Measurements from ENCODE around the gene IL34.

Gene IL34

DNA sequence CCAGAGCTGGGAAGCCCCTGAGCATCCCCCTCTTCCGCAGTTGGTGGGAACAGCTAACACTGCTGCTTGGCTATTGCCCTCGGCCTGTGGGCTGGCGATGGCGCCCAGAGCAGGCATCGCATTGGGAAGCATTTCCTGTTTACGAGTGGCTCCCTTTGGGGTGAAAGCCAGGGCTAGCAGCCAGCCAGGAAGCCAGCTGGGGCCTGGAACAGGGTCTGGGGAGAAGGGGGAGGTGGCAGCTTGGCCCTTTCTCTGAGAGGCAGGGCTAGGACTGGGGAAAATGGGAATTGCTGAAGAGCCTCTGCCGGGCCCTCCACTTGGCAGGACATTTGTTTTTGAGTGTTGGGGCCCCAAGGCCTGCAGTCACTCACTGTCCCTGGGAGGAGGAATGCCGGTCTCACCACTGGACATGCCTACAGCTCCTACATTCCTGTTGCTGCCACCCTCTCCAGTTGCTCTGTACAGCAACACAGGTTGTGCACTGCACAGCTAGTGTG, 41.9 kb downstream of the IL34 start:
- Histone ChIP-seq H3K36me3 (peaks cover 57% of the 10 kb centered on the region), H3K27me3 (peaks cover 31% of the 10 kb centered on the region), H3K4me1 (ENCODE audit: control insufficient read depth in 1 of 2, insufficient read depth in 1 of 2, low read depth in 1 of 2, low read length in 1 of 2) (peaks cover 8 to 9% of the 10 kb centered on the region in 2 experiments), H3K27ac (no peak overlapping the region), H3K4me3 (ENCODE audit: low read depth in 1 of 2, low read length in 1 of 2) (no peak overlapping the region), H3K9me3 (no peaks in the 10 kb centered on the region)
- TF ChIP-seq CTCF (IDR thresholded peaks at IDR 0.05) = no peak

DNA sequence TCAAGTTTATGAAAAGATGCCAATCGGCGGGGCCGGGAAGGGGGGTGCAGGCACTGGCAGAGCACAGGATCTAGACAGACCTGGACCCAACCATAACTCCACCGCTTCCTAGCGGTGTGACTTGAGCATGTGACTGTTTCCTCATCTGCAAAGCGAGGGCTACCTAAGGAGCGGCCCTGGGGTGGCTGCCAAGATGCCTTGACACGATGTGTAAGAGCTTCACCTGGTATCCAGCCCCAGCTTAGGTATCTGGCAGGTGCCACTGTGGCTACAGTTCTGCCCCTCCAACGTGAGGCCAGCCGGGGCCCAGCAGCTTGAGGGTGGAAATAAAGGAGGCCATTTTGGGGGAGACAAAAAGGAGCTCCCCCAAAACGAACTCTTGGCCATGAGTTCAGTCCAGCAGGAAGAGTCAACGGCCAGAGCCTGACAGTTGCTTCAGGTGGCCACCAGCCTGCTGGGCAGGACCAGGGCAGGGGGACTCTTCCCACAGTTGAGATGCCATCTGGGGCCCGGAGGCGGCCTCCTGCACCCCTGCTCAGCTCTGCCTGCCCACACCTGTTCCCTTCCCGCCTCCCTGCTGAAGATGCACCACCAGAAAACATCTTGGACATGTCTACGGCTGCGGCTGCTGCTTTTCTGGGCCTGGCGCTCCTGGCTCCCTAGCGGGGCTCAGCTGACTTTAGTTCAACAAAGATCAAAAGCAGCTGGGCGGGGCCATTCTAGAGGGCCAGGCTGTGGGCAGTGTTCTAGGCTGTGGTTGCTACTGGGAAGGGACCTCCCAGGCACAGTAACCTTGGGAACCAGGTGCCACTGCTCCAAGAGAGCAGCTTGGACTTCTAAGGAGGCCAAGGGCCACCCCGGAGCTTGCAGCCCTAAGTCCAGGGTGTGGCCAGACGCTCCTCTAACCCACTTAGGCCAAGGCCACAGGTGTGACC, 42.9 kb downstream of the IL34 start:
- no peak for TF ChIP-seq CTCF (IDR thresholded peaks at IDR 0.05)
- no peak overlapping the region for H3K27ac ChIP-seq
- H3K36me3 ChIP-seq = peaks cover 67% of the 10 kb centered on the region
- H3K4me1 ChIP-seq (ENCODE audit: control insufficient read depth in 1 of 2, insufficient read depth in 1 of 2, low read depth in 1 of 2, low read length in 1 of 2) = peaks cover 8 to 9% of the 10 kb centered on the region in 2 experiments
- H3K9me3 ChIP-seq = no peaks in the 10 kb centered on the region
- peaks cover 28% of the 10 kb centered on the region for H3K27me3 ChIP-seq
- no peak overlapping the region for H3K4me3 ChIP-seq (ENCODE audit: low read depth in 1 of 2, low read length in 1 of 2)

DNA sequence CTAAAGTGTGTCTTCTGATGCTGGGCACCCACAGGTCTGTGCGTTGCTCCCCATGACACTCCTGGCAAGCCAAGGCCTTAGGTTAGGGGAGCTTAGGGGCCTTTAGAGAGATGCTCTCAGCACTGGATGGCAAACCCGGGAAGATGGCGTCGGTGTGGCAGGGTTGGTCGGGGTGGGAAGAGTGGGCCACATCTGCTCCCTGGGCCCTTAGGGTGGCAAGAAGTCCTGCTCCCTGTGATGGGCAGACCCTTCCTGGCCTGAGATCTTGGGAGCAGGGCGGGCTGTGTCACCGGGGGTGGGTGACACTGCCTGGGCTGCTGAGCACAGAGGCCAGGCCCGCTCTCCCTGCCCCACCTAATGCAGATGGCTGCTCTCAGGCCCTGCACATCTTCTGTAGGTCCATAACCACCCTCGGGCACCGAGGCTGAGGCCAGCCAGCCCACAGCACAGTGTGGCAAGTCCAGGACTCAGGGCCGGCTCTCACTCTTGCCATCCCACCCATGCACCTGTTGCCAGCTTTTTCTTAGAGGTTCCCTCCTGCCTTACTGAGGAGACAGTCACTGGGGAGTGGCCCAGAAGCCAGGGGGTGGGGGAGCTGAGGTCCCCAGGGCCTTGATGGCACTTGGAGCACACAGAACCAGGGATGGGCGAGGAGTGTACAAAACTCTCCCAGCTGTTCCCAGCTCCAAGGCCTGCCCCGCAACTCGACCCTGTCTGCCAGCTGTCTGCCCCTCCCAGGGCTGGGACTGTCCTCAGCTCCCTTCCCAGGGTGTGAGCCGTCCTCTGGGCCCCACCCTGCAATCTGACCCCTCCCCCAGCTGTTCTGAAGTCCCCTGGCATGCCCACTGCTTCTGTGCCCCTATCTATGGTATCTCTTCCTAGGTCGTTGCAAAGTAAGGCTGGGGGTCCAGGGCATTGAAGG, 43.9 kb downstream of the IL34 start:
- peaks cover 72% of the 10 kb centered on the region for H3K36me3 ChIP-seq
- H3K27ac ChIP-seq = no peak overlapping the region
- H3K27me3 ChIP-seq = peaks cover 19% of the 10 kb centered on the region
- no peak for TF ChIP-seq CTCF (IDR thresholded peaks at IDR 0.05)
- H3K9me3 ChIP-seq = no peaks in the 10 kb centered on the region
- H3K4me3 ChIP-seq (ENCODE audit: low read depth in 1 of 2, low read length in 1 of 2) = no peak overlapping the region
- H3K4me1 ChIP-seq (ENCODE audit: control insufficient read depth in 1 of 2, insufficient read depth in 1 of 2, low read depth in 1 of 2, low read length in 1 of 2) = peaks cover 4% of the 10 kb centered on the region in 2 experiments

GRCh38 chr16:70691223-70692129, 45.1 kb downstream of the IL34 start:
- no peak for TF ChIP-seq CTCF (IDR thresholded peaks at IDR 0.05)
- Histone ChIP-seq H3K27ac (no peak overlapping the region), H3K9me3 (no peaks in the 10 kb centered on the region), H3K27me3 (peaks cover 7% of the 10 kb centered on the region), H3K4me1 (ENCODE audit: control insufficient read depth in 1 of 2, insufficient read depth in 1 of 2, low read depth in 1 of 2, low read length in 1 of 2) (peaks cover 6 to 9% of the 10 kb centered on the region in 2 experiments), H3K36me3 (peaks cover 72% of the 10 kb centered on the region), H3K4me3 (ENCODE audit: low read depth in 1 of 2, low read length in 1 of 2) (no peak overlapping the region)
